LoVo (cell line): ENCODE results near the gene NOP53.
"Not testable (repeated sequence)": the region's sequence is repeated elsewhere in the genome, so short reads cannot be mapped to it uniquely, and the experiment has no call there.

Experiments used
- DNase-seq: peaks from one replicate; pipeline ENCODE4 v3.0.0-alpha.2; 2016; ENCODE audit warnings: low spot score

The NOP53 gene

DNA sequence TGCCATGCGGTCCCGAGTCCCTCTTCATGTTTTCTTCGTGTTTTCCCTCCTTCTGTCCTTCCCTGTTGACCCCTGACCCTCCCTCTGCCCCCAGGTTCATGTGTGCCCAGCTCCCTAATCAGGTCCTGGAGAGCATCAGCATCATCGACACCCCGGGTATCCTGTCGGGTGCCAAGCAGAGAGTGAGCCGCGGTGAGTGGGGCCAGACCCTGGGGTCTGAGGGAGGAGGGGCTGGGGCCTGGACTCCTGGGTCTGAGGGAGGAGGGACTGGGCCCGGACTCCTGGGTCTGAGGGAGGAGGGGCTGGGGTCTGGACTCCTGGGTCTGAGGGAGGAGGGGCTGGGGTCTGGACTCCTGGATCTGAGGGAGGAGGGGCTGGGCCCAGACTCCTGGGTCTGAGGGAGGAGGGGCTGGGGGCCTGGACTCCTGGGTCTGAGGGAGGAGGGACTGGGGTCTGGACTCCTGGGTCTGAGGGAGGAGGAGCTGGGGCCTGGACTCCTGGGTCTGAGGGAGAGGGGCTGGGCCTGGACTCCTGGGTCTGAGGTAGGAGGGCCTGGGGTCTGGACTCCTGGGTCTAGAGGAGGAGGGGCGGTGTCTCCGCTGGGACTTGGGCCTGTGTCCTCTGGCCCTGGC, 26.8 kb upstream of the NOP53 start:
- DNase-seq, result not testable (repeated sequence)

GRCh38 chr19:47719047-47719859, 26.1 kb upstream of the NOP53 start:
- no peak for DNase-seq

DNA sequence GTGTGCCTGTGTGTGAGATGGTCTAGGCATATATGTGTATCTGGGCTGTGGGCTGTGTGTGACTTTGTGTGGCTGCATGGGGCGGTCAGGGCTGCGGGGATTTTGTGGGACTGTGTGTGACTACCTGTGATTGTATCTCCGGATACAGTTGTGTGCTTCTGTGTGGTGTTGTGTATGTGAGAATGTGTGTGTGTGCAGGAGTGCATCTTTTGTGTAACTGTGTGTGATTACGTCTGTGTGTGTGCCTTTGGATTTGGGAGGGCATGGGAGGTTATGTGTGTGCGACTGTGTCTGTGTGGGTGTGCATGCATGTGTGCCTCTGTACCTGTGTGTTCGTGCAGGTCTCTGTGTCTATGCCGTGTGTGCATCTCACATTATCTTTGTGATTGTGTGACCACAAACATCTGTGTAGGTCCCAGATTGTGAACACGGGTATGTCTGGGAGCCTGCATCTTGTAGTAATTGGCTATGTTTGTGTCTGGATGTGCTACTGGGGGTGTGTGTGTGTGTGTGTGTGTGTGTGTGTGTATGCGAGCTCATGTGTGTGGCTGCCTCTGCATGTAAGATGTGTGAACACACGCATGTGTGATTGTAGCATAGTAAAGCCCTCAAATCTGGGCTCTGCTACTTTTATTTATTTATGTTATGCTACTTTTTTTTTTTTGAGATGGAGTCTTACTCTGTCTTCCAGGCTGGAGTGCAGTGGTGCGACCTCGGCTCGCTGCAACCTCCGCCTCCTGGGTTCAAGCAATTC, 24.5 kb upstream of the NOP53 start:
- DNase-seq, result no peak

GRCh38 chr19:47723581-47723940, 21.8 kb upstream of the NOP53 start:
- DNase-seq, result no peak

DNA sequence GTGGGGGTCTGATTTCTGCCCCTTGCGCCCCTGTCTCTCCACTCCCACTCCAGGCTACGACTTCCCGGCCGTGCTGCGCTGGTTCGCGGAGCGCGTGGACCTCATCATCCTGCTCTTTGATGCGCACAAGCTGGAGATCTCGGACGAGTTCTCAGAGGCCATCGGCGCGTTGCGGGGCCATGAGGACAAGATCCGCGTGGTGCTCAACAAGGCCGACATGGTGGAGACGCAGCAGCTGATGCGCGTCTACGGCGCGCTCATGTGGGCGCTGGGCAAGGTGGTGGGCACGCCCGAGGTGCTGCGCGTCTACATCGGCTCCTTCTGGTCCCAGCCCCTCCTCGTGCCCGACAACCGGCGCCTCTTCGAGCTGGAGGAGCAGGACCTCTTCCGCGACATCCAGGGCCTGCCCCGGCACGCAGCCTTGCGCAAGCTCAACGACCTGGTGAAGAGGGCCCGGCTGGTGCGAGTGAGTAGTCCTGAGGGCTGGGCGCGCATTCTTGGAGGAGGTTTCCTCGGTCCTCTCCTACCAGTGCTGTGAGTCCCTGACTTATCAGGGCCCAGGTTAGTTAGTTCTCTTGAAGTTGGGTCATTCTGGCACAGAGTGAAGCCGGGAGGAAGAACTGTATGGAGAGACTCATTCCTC, 19.5 kb upstream of the NOP53 start:
- no peak for DNase-seq

GRCh38 chr19:47726467-47726866, 18.9 kb upstream of the NOP53 start:
- peak; percentile 17 for DNase-seq

DNA sequence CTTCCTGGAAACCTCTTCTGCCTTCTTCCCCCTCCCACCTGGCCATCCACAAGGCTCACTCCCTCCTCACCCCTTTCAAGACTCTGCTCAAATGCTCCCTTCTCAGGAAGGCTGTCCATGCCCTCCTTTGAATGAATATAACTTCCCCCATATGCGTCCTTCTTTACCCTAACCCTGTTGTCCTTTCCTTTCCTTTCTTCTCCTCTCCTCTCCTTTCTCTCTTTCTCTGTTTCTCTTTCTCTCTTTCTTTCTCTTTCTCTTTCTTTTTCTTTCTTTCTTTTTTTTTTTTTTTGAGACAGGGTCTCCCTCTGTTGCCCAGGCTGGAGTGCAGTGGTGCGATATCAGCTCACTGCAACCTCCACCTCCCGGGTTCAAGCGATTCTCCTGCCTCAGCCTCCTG, 17.1 kb upstream of the NOP53 start:
- not testable (repeated sequence) for DNase-seq

DNA sequence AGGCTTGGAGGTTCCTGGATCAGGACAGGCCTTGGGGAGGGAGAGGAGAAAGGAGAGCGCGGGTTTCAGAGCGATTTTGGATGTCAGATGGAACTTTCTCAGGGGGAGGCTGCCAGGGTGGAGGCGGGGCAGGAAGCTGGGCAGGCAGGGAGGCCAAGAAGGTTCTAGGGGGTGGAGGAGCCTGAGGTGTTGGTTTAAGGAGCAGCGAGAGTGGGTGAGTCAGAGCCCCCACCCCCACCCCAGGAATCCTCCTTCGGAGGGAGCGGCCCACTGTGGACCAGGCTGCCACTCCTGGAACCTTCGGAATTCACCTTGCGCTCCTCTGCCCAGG, 15.9 kb upstream of the NOP53 start:
- peak; percentile 90 for DNase-seq

- peak; percentile 77 for DNase-seq
These were observed 15.4 kb upstream of the NOP53 start for GRCh38 chr19:47729799-47730520.

DNA sequence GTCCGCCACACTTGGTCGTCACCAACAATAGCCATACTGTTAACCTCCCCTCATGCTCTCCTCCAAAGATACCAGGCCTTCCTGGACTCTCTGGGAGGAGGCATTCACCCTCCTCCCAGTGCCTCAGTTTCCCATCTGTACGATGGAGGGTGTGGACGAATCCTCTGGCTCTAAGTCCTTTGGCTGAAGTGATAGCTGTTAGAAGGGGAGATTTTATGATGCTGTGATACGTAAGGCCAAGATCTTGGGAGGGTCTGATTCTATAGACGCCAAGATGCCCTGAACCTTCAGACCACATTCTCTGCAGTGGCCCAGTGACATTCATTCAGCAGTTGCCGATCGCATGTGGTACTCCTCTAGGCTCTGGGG, 14.8 kb upstream of the NOP53 start:
- DNase-seq, result no peak

DNA sequence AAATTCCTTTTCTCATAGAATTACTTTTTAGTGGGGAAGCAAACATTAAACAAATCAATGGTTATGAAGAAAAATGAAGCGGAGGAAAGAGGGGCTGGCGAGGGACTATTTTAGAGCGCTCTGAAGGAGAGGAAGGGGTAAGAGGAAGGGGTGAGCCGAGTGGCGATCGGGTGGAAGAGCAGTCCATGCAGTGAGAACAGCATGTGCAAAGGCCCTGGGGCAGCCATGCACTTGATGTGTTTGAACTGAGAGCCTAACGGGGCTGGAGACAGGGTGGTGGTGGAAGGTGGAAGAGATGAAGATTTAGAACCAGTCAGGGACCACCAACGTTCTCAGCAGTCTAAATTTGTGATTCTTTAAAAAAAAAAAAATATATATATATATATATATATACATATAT, 14.4 kb upstream of the NOP53 start:
- no peak for DNase-seq

GRCh38 chr19:47735131-47735530, 10.2 kb upstream of the NOP53 start:
- no peak for DNase-seq

DNA sequence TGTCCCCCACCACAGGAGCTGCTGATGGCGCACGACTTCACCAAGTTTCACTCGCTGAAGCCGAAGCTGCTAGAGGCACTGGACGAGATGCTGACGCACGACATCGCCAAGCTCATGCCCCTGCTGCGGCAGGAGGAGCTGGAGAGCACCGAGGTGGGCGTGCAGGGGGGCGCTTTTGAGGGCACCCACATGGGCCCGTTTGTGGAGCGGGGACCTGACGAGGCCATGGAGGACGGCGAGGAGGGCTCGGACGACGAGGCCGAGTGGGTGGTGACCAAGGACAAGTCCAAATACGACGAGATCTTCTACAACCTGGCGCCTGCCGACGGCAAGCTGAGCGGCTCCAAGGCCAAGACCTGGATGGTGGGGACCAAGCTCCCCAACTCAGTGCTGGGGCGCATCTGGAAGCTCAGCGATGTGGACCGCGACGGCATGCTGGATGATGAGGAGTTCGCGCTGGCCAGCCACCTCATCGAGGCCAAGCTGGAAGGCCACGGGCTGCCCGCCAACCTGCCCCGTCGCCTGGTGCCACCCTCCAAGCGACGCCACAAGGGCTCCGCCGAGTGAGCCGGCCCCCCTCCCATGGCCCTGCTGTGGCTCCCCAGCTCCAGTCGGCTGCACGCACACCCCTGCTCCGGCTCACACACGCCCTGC, 4.4 kb upstream of the NOP53 start:
- DNase-seq, result no peak

DNA sequence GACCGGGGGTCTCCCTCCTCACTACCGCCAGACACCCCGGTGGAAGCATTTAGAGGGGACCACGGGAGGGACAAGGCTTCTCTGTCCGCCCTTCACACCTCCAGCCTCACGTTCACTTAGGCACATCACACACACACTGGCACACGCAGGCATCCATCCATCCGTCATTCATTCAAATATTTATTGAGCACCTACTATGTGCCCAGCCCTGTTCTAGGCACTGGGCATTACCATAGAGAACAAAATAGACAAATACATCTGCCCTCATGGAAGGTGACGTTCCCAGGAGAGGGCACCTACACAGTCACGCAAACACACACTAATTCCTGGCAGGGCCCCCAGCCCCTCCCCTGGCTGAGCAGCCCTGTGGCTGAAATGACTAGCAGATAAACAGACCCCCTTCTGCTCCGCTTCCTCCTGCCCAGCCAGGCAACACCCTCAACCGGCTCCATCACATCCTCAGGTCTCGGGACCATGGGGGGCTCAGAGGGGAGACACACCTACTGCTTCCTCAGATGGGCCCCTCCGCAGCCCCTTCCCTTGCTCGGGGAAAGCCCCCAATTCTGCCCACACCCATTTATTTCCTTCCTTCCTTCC, 3.7 kb upstream of the NOP53 start:
- no peak for DNase-seq

DNA sequence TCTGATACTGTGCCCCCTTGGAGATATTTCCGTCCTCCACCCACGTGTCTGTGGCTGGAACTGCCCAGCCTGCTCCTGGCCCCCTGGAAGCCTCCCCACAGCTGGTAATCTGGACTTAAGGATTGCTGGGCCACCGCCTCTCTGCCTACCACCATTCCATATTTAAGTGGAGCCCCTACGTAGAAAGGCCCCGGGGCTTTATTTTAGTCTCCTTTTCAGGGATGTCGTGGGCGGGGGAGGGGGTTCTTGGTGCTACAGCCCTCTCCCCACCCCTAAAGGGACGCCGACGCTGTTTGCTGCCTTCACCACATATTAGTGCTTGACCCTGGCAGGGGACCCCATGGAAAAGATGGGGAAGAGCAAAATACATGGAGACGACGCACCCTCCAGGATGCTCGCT, 2.7 kb upstream of the NOP53 start:
- no peak for DNase-seq

DNA sequence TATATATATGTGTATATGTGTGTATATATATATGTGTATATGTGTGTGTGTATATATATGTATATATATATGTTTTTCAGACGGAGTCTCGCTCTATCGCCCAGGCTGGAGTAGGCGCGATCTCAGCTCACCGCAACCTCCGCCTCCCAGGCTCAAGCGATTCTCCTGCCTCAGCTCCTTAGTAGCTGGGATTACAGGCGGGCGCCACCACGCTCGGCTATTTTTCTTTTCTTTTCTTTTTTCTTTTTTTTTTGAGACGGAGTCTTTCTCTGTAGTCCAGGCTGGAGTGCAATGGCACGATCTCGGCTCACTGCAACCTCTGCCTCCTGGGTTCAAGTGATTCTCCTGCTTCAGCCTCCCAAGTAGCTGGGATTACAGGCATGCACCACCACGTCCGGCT, 783 bp downstream of the NOP53 start:
- not testable (repeated sequence) for DNase-seq

DNA sequence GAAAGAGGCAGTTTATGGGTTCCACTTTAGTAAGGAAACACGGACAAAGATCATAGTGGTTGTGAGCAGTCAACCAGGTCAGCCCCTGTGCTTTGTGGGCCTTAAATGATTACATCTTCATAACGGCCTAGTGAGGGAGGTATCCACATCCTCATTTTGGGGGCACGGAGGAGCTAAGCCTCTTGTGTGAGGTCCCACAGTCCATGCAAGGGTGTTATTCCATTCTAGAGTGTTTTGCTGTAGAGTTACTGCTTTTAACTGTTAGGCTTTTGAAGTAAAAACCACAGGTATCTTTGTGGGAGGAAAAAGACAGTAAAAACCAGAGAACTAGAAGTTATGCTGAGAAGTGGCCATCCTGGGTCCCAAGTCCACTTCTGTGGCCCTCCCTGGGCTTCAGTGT, 4.0 kb downstream of the NOP53 start:
- DNase-seq, result no peak

DNA sequence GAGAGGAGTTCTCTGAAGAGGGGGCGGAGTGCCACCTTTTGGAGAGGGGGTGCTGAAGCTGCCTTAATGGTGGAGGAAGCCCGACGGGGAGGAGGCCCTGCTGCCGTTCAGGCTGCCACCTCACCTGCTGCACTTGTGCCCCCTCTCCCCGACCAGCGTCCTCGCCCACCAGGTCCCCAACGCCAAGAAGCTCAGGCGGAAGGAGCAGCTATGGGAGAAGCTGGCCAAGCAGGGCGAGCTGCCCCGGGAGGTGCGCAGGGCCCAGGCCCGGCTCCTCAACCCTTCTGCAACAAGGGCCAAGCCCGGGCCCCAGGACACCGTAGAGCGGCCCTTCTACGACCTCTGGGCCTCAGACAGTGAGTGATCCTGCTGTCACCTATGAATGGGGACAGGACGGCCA, 5.4 kb downstream of the NOP53 start:
- no peak for DNase-seq

DNA sequence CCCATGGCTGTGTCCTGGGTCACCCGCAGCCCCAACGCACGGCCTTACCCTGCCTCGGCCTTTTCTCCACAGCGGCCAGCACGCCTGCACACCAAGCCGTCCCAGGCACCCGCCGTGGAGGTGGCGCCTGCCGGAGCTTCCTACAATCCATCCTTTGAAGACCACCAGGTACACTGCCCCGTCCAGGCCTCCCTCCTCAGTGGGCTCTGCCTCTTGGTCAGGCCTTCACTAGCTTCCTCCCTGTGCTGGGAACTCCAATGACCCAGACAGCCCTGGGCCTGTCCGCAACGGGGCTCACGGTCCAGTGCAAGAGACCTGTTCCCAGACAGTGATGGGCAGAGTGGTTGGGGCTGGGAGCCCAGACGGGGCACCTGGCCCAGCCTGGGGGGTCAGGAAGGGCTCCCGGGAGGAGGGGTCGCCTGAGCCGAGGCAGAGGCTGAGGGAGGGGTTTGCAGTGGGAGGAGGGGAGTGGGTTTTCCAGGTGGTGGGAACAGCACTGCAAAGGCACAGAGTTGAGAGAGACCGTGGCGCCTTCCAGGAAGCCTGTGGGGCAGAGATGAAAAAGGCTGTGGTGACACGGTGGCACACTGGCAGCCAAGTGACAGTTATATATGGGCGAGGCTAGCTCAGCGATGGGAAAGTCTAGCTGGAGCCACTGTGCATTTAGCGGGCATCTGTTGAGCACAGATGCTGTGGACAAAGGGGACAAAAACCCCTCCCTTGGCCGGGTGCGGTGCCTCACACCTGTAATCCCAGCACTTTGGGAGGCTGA, 7.3 kb downstream of the NOP53 start:
- no peak for DNase-seq
